ENCODE results near the gene BHLHE23. TPM values are rescaled to one million over a fixed set of nuclear protein-coding genes. Genes with fewer than 3 reads are reported as not detected.

BHLHE23 gene
- total RNA-seq, 1 donor from 2014 or later, result not detected

GRCh38 chr20:62980380-62980960 is 26.3 kb downstream of the BHLHE23 start:
- intact Hi-C loops (cut with DNase I), result no loop called here
- DNase-seq (ENCODE audit: low spot score) (no peak), ATAC-seq (no peak)

- DNase-seq (ENCODE audit: low spot score) (no peak), ATAC-seq (no peak)
- intact Hi-C loops (cut with DNase I), result no loop called here
These were observed 26.8 kb downstream of the BHLHE23 start for GRCh38 chr20:62979876-62980373.

GRCh38 chr20:62979310-62979709 is 27.5 kb downstream of the BHLHE23 start:
- intact Hi-C loops (cut with DNase I), result no loop called here
- DNase-seq (ENCODE audit: low spot score) (no peak), ATAC-seq (no peak)

- DNase-seq (ENCODE audit: low spot score), result no peak
- ATAC-seq, result no peak
- intact Hi-C loops (cut with DNase I), result no loop called here
These were observed 28.2 kb downstream of the BHLHE23 start for GRCh38 chr20:62978561-62978943.

- DNase-seq (ENCODE audit: low spot score) (no peak), ATAC-seq (no peak)
- intact Hi-C loops (cut with DNase I), result no loop called here
These were observed 28.9 kb downstream of the BHLHE23 start for GRCh38 chr20:62977613-62978560.

GRCh38 chr20:62976886-62977285 is 29.9 kb downstream of the BHLHE23 start:
- intact Hi-C loops (cut with DNase I), result no loop called here
- no peak for DNase-seq (ENCODE audit: low spot score)
- no peak for ATAC-seq

- intact Hi-C loops (cut with DNase I), result no loop called here
These were observed 30.8 kb downstream of the BHLHE23 start for GRCh38 chr20:62975812-62976508.

GRCh38 chr20:62975251-62975760 is 31.5 kb downstream of the BHLHE23 start:
- no peak for DNase-seq (ENCODE audit: low spot score)
- intact Hi-C loops (cut with DNase I), result no loop called here
- ATAC-seq, result no peak

More at GRCh38 chr20:62975812-62976508, 30.8 kb downstream of the BHLHE23 start:
- no peak for ATAC-seq
- DNase-seq (ENCODE audit: low spot score), result no peak

GRCh38 chr20:62972845-62973745 is 33.7 kb downstream of the BHLHE23 start:
- DNase-seq (ENCODE audit: low spot score) (no peak), ATAC-seq (peak; percentile 14)
- intact Hi-C loops (cut with DNase I), result loop anchor here (2.0 kb wide), 1 partner anchor 36 kb away; no protein-coding TSS in a partner anchor

- DNase-seq (ENCODE audit: low spot score) (peak; percentile 93), ATAC-seq (peak; percentile 95)
- intact Hi-C loops (cut with DNase I), result loop anchor here (2.0 kb wide), 1 partner anchor 37 kb away; no protein-coding TSS in a partner anchor
These were observed 34.6 kb downstream of the BHLHE23 start for GRCh38 chr20:62971950-62972844.

GRCh38 chr20:62971211-62971949 is 35.4 kb downstream of the BHLHE23 start:
- DNase-seq (ENCODE audit: low spot score) (no peak), ATAC-seq (no peak)
- intact Hi-C loops (cut with DNase I), result no loop called here

- ATAC-seq (no peak), DNase-seq (ENCODE audit: low spot score) (no peak)
- intact Hi-C loops (cut with DNase I), result no loop called here
These were observed 36.2 kb downstream of the BHLHE23 start for GRCh38 chr20:62970307-62971210.

GRCh38 chr20:62969939-62970306 is 36.8 kb downstream of the BHLHE23 start:
- ATAC-seq (no peak), DNase-seq (ENCODE audit: low spot score) (no peak)
- intact Hi-C loops (cut with DNase I), result no loop called here

- intact Hi-C loops (cut with DNase I), result no loop called here
- ATAC-seq (no peak), DNase-seq (ENCODE audit: low spot score) (no peak)
These were observed 37.5 kb downstream of the BHLHE23 start for GRCh38 chr20:62969179-62969760.

GRCh38 chr20:62968378-62969178 is 38.2 kb downstream of the BHLHE23 start:
- intact Hi-C loops (cut with DNase I), result no loop called here
- DNase-seq (ENCODE audit: low spot score) (no peak), ATAC-seq (no peak)
